ENCODE data around the gene FBXO33. TPM values are rescaled to one million over a fixed set of nuclear protein-coding genes. Genes with fewer than 3 reads are reported as not detected.

Gene FBXO33
- total and polyA plus RNA-seq, 2 of the 8 experiments (the other 6 are each of a cell fraction or from before 2014, with no cell fraction given) = 4.7 to 11.5 TPM

DNA sequence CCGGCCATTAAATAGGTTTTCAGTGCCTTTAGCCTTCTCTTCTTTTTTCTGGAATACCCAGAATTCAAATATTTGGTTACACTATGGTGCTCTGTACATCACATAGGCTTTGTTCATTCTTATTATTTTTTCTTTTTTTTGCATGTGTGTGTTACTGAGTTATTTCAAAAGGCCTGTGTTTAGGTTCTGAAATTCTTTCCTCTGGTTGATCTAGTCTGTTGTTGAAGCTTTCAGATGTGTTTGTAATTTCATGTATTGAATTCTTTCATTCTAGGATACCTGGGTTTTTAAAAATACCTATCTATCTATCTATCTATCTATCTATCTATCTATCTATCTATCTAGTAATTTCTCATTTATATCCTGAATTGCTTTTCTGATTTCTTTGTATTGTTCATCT is 66.9 kb downstream of the FBXO33 start:
- Histone ChIP-seq H3K23me2 (ENCODE audit: low read depth, low read length) (no peaks in the 10 kb centered on the region), H3K9ac (replicated peaks in 1 of 4; ENCODE audit: extremely low read depth in 1 of 4, low read depth in 3 of 4, low read length in 3 of 4) (no peak overlapping the region), H4K5ac (ENCODE audit: insufficient read length, low read depth, low read length) (no peak overlapping the region), H4K8ac (ENCODE audit: extremely low read depth, insufficient read depth, low read length) (no peak overlapping the region), H3K4me3 (ENCODE audit: extremely low read depth in 1 of 4, insufficient read depth in 2 of 4, low read depth in 3 of 4, low read length in 4 of 4) (no peak overlapping the region), H3K79me1 (ENCODE audit: low read depth, low read length) (no peaks in the 10 kb centered on the region), H4K20me1 (replicated peaks in 1 of 2; ENCODE audit: control insufficient read depth in 1 of 2, insufficient read depth in 2 of 2, low read length in 2 of 2) (no peaks in the 10 kb centered on the region), H3K9me3 (ENCODE audit: insufficient read depth in 2 of 2, low read depth in 1 of 2, low read length in 1 of 2) (no peaks in the 10 kb centered on the region), H2BK12ac (ENCODE audit: low read depth, low read length) (no peak overlapping the region), H2BK15ac (ENCODE audit: low read length) (no peak overlapping the region), H4K91ac (replicated peaks; ENCODE audit: insufficient read length, low read length) (no peak overlapping the region), H2AK5ac (ENCODE audit: low read depth, low read length) (no peak overlapping the region), H3K27me3 (replicated peaks in 1 of 4; ENCODE audit: control insufficient read depth in 3 of 4, extremely low read depth in 1 of 4, insufficient read depth in 3 of 4, low read length in 3 of 4) (no peaks in the 10 kb centered on the region), H3K4ac (replicated peaks; ENCODE audit: insufficient read length, low read depth, low read length) (no peak overlapping the region), H3K56ac (replicated peaks; ENCODE audit: insufficient read length, low read depth, low read length) (no peak overlapping the region), H2BK5ac (ENCODE audit: low read depth, low read length) (no peak overlapping the region), H2AFZ (ENCODE audit: low read length) (no peak overlapping the region), H2BK120ac (replicated peaks; ENCODE audit: low read depth, low read length) (no peak overlapping the region), H3K14ac (ENCODE audit: insufficient read length) (no peak overlapping the region), H2BK20ac (ENCODE audit: low read length) (no peak overlapping the region), H3K27ac (ENCODE audit: low read depth, low read length) (no peak overlapping the region), H3K4me2 (ENCODE audit: insufficient read depth in 1 of 2, low read depth in 2 of 2, low read length in 2 of 2) (no peak overlapping the region), H3K4me1 (replicated peaks in 1 of 4; ENCODE audit: control insufficient read depth in 3 of 4, insufficient read depth in 4 of 4, low read length in 3 of 4) (peaks cover 8 to 10% (median 9%) of the 10 kb centered on the region in 4 experiments), H3K23ac (ENCODE audit: insufficient read length) (no peak overlapping the region), H3K18ac (ENCODE audit: extremely low read depth, low read length) (no peak overlapping the region), H3K79me2 (ENCODE audit: control insufficient read depth in 1 of 2, insufficient read depth in 2 of 2, low read length in 2 of 2) (no peaks in the 10 kb centered on the region), H3K36me3 (ENCODE audit: control insufficient read depth in 2 of 4, insufficient read depth in 4 of 4, low read length in 3 of 4) (no peaks in the 10 kb centered on the region)
- 75% methylated on average over 1 of the region's 1 CpG; no CpG with 5 or more reads in 1 of the 2 experiments for WGBS, 2 experiments (ENCODE audit: extremely low coverage in 1 of 2, insufficient coverage in 1 of 2, insufficient read length in 1 of 2, insufficient replicate concordance in 2 of 2, low coverage in 1 of 2, low lambda C conversion rate in 2 of 2, missing lambda C conversion rate in 1 of 2)
- POLR2A ChIA-PET (ENCODE audit: partially characterized antibody) = interaction anchor here (0.8 to 1.2 kb wide), 3 partner anchors 99 to 190 kb away, joined by 3 to 4 read pairs (median 3); partner anchors contain the start of gene PNN
- CTCF ChIA-PET (ENCODE audit: partially characterized antibody) = no interaction called here
- TF ChIP-seq POLR2AphosphoS5 (IDR thresholded peaks at IDR 0.05; ENCODE audit: low read depth, low read length) = no peak
- no peak for TF ChIP-seq CHD2 (IDR thresholded peaks at IDR 0.05; ENCODE audit: low read length)
- TF ChIP-seq SAP30 (IDR thresholded peaks at IDR 0.05; ENCODE audit: insufficient read depth, insufficient replicate concordance, low read length) = no peak
- TF ChIP-seq, protein P1, sequence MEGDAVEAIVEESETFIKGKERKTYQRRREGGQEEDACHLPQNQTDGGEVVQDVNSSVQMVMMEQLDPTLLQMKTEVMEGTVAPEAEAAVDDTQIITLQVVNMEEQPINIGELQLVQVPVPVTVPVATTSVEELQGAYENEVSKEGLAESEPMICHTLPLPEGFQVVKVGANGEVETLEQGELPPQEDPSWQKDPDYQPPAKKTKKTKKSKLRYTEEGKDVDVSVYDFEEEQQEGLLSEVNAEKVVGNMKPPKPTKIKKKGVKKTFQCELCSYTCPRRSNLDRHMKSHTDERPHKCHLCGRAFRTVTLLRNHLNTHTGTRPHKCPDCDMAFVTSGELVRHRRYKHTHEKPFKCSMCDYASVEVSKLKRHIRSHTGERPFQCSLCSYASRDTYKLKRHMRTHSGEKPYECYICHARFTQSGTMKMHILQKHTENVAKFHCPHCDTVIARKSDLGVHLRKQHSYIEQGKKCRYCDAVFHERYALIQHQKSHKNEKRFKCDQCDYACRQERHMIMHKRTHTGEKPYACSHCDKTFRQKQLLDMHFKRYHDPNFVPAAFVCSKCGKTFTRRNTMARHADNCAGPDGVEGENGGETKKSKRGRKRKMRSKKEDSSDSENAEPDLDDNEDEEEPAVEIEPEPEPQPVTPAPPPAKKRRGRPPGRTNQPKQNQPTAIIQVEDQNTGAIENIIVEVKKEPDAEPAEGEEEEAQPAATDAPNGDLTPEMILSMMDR (IDR thresholded peaks at IDR 0.05; ENCODE audit: control extremely low read depth in 1 of 3, insufficient read depth in 1 of 3, low read depth in 1 of 3, low read length in 3 of 3) = no peak
- TF ChIP-seq YY1 (IDR thresholded peaks at IDR 0.05; ENCODE audit: low read depth, low read length) = no peak
- TF ChIP-seq NANOG (IDR thresholded peaks at IDR 0.05; ENCODE audit: insufficient read depth, low read depth, low read length, poor library complexity, severe bottlenecking) = no peak
- TF ChIP-seq BRCA1 (IDR thresholded peaks at IDR 0.05; ENCODE audit: low read depth, low read length) = no peak
- TF ChIP-seq EGR1 (IDR thresholded peaks at IDR 0.05; ENCODE audit: borderline replicate concordance, low read depth, low read length) = no peak
- no peak for FAIRE-seq
- DNase-seq (ENCODE audit: low read depth in 1 of 2, low spot score in 2 of 2) = no peak

Data from H1 (cell line).